Measurements from ENCODE around the gene BABAM2.

DNA sequence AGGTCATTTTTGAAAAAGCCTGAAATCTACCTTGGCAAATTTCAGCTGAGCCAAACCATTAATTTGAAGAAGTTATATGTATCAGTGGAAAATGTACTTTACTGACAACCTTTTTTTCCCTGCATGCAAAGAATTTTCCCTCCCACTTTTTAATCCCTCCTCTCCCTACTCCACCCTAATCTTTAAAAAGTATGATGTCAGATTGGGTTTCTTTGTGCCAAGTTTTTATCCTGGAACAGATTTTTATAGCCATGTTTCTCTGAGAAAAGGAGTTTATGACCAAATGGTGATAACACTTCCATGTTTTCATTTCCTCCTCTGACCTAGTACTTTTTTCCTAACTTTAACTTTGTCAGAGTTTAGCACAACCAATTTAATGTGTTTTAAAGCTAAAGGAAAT, 251.9 kb downstream of the BABAM2 start:
- TF ChIP-seq, protein P1, sequence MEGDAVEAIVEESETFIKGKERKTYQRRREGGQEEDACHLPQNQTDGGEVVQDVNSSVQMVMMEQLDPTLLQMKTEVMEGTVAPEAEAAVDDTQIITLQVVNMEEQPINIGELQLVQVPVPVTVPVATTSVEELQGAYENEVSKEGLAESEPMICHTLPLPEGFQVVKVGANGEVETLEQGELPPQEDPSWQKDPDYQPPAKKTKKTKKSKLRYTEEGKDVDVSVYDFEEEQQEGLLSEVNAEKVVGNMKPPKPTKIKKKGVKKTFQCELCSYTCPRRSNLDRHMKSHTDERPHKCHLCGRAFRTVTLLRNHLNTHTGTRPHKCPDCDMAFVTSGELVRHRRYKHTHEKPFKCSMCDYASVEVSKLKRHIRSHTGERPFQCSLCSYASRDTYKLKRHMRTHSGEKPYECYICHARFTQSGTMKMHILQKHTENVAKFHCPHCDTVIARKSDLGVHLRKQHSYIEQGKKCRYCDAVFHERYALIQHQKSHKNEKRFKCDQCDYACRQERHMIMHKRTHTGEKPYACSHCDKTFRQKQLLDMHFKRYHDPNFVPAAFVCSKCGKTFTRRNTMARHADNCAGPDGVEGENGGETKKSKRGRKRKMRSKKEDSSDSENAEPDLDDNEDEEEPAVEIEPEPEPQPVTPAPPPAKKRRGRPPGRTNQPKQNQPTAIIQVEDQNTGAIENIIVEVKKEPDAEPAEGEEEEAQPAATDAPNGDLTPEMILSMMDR (IDR thresholded peaks at IDR 0.05) = no peak
- no peak for TF ChIP-seq EZH2 (IDR thresholded peaks at IDR 0.05)

Data from neural progenitor cell (in vitro differentiated cells).